HS-5 (cell line): ENCODE results near the gene SNX25.
"Not testable (repeated sequence)": the region's sequence is repeated elsewhere in the genome, so short reads cannot be mapped to it uniquely, and the experiment has no call there.

Source experiments
- DNase-seq: peaks from one replicate; pipeline ENCODE4 v3.0.0-alpha.2; 2012; ENCODE audit warnings: low read depth

The SNX25 gene

DNA sequence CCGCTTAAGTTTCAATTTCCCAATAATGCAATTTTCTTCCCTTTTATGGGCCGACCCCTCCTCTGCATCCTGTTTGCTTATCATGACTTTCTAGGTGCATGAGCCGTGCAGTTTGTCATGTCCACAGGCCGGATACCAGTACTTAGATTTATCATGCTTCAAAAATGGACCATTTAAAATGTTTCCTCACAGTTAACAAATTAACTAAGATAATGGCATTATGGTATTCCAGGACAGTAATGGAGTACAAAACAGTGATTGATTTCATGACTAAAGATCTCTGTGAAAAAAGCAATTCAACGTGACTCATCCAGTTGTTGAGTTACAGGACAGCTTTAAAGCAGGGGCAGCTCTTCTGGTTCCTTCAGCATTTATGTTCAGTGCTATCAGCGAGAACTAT, 23.0 kb downstream of the SNX25 start:
- DNase-seq = no peak

- DNase-seq = no peak
Observed at GRCh38 chr4:185235119-185235842, 25.9 kb downstream of the SNX25 start.

- no peak for DNase-seq
Observed at GRCh38 chr4:185235843-185236503, 26.6 kb downstream of the SNX25 start.

GRCh38 chr4:185237175-185237574, 27.8 kb downstream of the SNX25 start:
- no peak for DNase-seq

GRCh38 chr4:185238215-185238681, 28.9 kb downstream of the SNX25 start:
- DNase-seq = peak; percentile 66

DNA sequence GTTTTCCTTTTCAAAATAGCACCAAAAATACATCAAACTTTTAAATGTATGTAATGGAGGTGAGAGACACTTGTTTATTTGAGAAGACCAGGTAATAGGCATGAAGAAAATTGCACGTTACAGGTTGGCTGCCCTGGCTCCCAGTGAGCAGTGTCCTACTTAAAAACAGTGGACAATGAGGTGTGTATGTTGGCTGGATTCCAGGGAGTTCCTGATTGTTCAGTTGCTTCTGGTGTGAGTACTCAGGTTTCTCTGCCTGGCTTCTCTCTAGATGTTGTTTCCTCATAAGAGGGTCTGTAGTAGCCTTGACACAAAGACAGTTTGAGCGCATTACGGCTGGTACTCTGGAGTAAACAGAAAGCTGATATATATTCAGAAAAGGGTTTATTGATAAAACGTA, 29.4 kb downstream of the SNX25 start:
- DNase-seq = no peak

DNA sequence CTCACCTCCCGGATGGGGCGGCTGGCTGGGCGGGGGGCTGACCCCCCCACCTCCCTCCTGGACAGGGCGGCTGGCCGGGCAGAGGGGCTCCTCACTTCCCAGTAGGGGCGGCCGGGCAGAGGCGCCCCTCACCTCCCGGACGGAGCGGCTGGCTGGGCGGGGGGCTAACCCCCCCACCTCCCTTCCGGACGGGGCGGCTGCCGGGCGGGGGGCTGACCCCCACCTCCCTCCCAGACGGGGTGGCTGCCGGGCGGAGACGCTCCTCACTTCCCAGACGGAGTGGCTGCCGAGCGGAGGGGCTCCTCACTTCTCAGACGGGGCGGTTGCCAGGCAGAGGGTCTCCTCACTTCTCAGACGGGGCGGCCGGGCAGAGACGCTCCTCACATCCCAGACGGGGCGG, 31.1 kb downstream of the SNX25 start:
- not testable (repeated sequence) for DNase-seq

DNA sequence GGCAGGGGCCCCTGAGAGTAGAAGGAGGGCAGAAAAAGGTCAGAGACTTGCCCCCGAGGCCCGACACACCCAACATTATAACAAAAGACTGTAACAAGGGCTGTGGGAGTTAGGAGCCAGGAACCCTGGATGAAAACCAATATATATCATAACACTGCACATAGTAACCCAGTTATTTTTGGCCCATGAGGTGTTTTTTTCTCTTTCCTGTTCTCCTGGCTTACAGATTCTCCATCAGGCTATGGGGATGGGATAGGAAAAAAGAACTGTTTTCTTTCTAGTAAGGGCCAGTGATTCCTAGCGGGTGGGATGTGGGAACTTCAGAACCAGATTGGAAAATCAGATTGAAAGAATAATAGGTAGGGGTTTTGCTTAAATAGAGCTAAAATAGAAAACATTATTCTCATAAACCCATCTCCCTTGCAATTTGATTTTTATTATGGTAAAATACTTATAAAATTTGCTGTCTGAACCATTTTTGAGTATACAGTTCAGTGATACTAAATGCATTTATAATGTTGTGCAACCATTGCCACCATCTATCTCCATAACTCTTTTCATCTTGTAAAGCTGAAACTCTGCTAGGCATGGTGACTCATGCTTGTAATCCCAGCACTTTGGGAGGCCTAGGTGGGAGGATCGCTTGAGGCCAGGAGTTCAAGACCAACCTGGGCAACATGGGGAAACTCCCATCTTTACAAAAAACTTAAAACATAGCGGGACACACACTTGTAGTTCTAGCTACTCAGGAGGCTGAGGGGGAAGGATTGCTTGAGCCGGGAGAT, 33.5 kb downstream of the SNX25 start:
- DNase-seq = no peak

DNA sequence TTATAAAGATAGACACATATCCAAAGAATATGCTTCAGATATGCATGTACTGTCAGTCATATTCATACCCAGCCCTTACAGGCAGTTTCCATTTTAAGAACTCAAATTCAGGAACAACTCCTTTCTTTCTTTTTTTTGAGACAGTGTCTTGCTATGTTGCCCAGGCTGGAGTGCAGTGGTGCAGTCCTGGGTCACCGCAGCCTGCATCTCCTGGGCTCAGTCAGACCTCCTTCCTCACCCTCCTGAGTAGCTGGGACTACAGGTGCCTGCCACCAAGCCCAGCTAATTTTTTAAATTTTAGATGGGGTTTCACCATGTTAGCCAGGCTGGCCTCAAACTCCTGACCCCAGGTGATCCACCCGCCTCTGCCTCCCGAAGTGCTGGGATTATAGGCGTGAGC, 34.5 kb downstream of the SNX25 start:
- DNase-seq = no peak

- DNase-seq = no peak
Observed at GRCh38 chr4:185244763-185245162, 35.4 kb downstream of the SNX25 start.

DNA sequence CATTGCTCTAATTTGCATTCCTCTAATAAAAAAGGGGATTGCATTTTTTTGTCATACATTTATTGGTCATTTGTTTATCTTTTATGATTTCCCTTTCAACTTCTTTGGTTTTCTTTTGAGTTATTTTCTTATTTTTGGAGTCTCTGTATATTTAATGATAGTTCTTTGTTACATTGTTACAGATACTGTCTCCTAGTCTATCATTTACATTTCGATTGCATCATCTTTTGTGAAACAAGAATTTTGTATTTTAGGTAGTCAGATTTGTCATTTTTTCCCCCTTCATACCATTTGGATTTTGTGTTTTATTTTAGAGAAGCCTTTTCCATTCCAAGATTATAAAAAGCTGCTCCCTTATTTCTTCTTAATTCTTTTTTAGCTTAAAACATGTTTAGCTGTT, 37.1 kb downstream of the SNX25 start:
- no peak for DNase-seq

DNA sequence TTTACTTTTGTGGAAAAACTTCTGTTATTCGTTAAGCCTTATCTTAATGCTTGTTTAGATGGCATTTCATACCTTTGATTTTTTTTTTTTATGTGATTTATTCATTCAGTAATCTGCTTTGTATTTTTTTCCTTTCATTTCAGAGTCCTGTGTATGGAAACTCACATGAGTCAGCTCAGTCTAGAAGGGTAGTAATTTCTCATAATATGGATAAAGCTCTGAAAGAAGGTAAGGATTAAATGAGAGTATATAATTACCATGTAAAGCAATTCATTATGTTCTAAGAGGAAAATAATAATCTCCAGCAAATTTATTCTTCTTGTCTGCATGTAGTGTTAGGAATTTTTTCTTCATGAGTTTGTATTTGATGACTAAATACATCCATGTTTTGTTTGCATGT, 37.8 kb downstream of the SNX25 start:
- no peak for DNase-seq

DNA sequence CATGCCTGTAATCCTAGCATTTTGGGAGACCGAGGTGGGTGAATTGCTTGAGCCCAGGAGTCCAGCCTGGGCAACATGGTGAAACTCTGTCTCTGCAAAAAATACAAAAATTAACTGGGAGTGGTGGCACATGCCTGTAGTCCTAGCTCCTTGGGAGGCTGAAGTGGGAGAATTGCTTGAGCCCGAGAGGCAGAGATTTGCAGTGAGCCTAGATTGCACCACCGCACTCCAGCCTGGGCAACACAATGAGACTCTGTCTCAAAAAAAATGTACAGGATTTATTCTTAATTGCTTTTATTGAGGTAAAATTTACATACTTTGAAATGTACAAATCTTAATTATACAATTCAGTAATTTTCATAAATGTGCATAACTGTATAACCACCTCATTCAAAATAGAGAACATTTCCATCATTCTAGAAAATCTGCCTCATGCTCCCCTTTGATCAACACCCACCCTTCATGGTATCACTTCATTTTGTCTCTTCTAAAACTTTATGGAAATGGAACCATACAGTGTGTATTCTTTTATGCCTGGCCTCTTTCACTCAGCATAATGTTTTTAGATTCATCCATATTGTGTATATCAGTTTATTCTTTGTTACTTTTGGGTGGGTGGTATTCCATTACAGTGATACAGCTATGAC, 39.1 kb downstream of the SNX25 start:
- DNase-seq = no peak

- DNase-seq = no peak
Observed at GRCh38 chr4:185249105-185249504, 39.7 kb downstream of the SNX25 start.

- no peak for DNase-seq
Observed at GRCh38 chr4:185254434-185254833, 45.0 kb downstream of the SNX25 start.

DNA sequence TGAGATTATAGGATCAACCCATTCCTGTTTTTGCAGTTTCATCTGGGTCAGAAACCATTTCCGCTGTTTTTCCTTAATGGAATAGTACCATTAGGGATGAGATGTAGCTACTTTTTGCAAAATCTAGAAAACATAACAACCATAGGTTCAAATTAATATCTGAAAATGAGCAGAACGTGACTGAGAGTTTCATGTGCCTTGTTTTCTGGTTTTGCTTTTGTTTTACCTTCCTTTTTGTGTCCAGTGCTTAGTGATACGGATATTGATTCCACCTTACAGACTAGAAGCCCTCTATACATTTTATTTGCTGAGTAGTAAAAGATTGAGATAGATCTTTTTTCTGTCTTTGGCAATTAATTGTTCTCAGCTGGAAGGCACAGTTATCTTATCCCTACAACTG, 46.5 kb downstream of the SNX25 start:
- no peak for DNase-seq

- no peak for DNase-seq
Observed at GRCh38 chr4:185256446-185256845, 47.0 kb downstream of the SNX25 start.

DNA sequence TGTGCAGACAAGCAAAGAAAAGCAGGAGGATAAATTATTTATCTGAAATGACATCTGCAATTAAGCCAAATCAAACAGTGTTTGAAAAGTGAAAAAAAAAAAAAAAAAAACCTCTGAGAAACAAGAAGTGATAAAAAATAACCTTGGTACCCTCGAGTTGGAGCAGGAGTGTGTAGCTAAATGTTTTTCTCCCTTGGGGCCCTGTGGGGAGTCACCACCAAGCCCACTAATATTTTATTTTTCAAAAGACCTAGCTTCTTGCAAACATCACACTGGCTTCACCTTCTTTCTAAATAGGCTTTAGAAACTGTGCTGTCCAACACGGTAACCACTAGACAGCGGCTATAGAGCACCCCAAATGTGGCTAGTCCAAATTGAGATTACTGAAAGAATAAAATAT, 47.7 kb downstream of the SNX25 start:
- no peak for DNase-seq

DNA sequence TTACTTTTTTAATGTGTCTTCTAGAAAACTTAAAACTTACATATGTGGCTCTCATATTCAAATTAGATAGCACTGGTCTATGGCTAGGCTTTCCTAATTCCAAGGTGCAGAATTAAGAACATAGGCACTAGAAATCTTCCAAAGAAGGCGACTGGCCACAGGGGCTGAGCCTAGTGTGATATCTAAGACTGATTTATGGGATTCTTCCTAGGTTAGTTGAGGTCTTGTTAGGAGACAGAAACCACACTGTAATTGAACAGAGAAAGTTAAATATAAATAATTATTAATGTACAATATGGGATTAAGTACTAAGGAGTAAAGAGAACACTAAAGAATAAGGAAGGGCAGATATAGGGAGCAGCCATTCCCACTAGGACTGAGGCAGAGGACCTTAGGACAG, 48.3 kb downstream of the SNX25 start:
- DNase-seq = no peak

DNA sequence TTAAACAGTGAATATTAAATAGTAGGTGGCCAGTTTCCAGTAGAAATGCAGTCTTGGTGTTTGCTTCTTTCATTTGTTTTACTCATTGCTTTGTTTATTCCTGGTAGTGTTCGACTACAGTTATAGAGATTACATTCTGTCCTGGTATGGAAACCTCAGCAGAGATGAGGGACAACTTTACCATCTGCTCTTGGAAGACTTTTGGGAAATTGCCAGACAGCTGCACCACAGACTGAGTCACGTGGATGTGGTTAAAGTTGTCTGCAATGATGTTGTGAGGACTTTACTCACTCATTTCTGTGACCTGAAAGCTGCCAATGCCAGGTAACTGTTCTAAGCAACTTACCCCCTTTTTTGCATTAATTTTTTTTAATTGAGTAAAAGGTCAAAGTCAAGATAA, 49.3 kb downstream of the SNX25 start:
- DNase-seq = not testable (repeated sequence)

DNA sequence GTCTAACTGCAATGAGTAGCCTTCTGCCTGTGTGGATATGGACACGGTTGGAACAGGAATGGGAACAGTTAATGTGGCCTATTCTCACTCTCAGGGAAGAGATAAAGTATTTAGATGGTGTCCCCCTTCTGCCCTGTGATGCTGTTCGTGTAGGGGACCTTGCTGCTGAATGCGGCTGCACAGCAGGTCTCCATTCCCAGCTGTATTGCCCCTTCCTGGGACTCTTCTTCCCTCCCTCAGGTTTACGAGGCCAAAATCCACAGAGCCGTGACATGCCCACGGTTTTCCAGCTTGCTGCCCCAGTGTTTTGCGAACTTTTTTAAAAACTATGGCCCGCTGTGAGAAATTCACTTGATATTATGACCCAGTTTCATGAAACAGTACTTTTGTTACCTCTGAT, 50.3 kb downstream of the SNX25 start:
- no peak for DNase-seq

- DNase-seq = no peak
Observed at GRCh38 chr4:185261946-185262345, 52.5 kb downstream of the SNX25 start.

DNA sequence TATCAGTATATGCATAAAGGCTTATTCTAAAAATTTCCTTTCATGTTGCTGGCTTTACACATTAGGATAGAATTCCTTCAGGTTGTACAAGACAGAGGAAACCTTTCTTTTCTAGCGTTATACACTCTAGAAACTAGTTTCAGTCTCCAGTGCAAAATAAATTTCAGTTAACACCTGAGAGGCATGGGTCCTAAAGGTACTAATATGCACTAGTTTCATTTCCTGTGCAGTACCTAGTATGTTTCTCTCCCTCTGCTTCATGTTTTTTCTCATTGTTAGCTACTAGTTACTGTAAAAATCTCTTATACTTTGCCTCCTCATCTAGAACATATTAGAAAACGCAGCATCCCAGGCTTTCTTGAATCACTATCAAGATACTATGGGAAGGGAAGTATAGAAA, 54.0 kb downstream of the SNX25 start:
- no peak for DNase-seq
